Measurements from ENCODE around the gene MPZL2.

- TF ChIP-seq EZH2 (IDR thresholded peaks at IDR 0.05; ENCODE audit: borderline replicate concordance, low read depth, low read length, severe bottlenecking) (no peak), CTCF (IDR thresholded peaks at IDR 0.05; ENCODE audit: borderline replicate concordance, extremely low read depth, low read length, poor library complexity, severe bottlenecking) (no peak)
Measured at GRCh38 chr11:118212131-118212725, 51.9 kb downstream of the MPZL2 start.

Measured in DND-41 (cell line).